ENCODE data around the gene MRAS. TPM values are rescaled to one million over a fixed set of nuclear protein-coding genes. Genes with fewer than 3 reads are reported as not detected.

Gene MRAS
- total and polyA plus RNA-seq, 3 donors from 2014 or later = 21.7 to 35.7 (median 27.6) TPM

GRCh38 chr3:138344754-138345153 is 3.6 kb upstream of the MRAS start:
- no peak overlapping the region for H3K4me3 ChIP-seq
- H3K36me3 ChIP-seq (ENCODE audit: low read depth, missing control alignments) = no peaks in the 10 kb centered on the region
- WGBS, 2 donors = 21 to 33% methylated on average over 1 of the region's 1 CpG
- H3K9me3 ChIP-seq = no peaks in the 10 kb centered on the region
- intact Hi-C loops (cut with DNase I; ENCODE audit: low total_unique reads) = loop anchor here (10.0 kb wide), 1 partner anchor 60 kb away; no protein-coding TSS in a partner anchor
- no peak for DNase-seq
- TF ChIP-seq POLR2A (IDR thresholded peaks at IDR 0.05) (no peak), CTCF (IDR thresholded peaks at IDR 0.05) (no peak)
- H3K27me3 ChIP-seq = no peaks in the 10 kb centered on the region
- no peak overlapping the region for H3K27ac ChIP-seq
- no peaks in the 10 kb centered on the region for H3K4me1 ChIP-seq

- 6 to 7% methylated on average over 12 to 20 of the region's 58 CpGs for WGBS, 2 donors
- Histone ChIP-seq H3K36me3 (ENCODE audit: low read depth, missing control alignments) (no peaks in the 10 kb centered on the region), H3K4me3 (peak overlapping the region; percentile 70 to 80), H3K27ac (peak overlapping the region; percentile 63 to 96), H3K4me1 (no peaks in the 10 kb centered on the region), H3K27me3 (no peaks in the 10 kb centered on the region), H3K9me3 (no peaks in the 10 kb centered on the region)
- TF ChIP-seq CTCF (IDR thresholded peaks at IDR 0.05) (no peak), POLR2A (IDR thresholded peaks at IDR 0.05) (no peak)
- DNase-seq = peak; percentile 43
- intact Hi-C loops (cut with DNase I; ENCODE audit: low total_unique reads) = loop anchor here (10.0 kb wide), 1 partner anchor 56 kb away; no protein-coding TSS in a partner anchor
These were observed 668 bp downstream of the MRAS start for GRCh38 chr3:138348754-138349739.

- DNase-seq = peak; percentile 41
- Histone ChIP-seq H3K27me3 (no peaks in the 10 kb centered on the region), H3K4me3 (peak overlapping the region in 1 of 2 donors; percentile 70), H3K4me1 (no peaks in the 10 kb centered on the region), H3K36me3 (ENCODE audit: low read depth, missing control alignments) (no peaks in the 10 kb centered on the region), H3K9me3 (no peaks in the 10 kb centered on the region), H3K27ac (peak overlapping the region; percentile 63 to 96)
- TF ChIP-seq POLR2A (IDR thresholded peaks at IDR 0.05) = no peak
- 23 to 28% methylated on average over 15 of the region's 15 CpGs for WGBS, 2 donors
- intact Hi-C loops (cut with DNase I; ENCODE audit: low total_unique reads) = loop anchor here (10.0 kb wide), 1 partner anchor 55 kb away; no protein-coding TSS in a partner anchor
These were observed 1.7 kb downstream of the MRAS start for GRCh38 chr3:138349926-138350665.

GRCh38 chr3:138351151-138351550 is 2.8 kb downstream of the MRAS start:
- intact Hi-C loops (cut with DNase I; ENCODE audit: low total_unique reads) = no loop called here
- DNase-seq = no peak

More at GRCh38 chr3:138351151-138351550, 2.8 kb downstream of the MRAS start:
- Histone ChIP-seq H3K9me3 (no peaks in the 10 kb centered on the region), H3K36me3 (ENCODE audit: low read depth, missing control alignments) (no peaks in the 10 kb centered on the region), H3K4me3 (no peak overlapping the region), H3K27me3 (no peaks in the 10 kb centered on the region), H3K27ac (no peak overlapping the region), H3K4me1 (no peaks in the 10 kb centered on the region)
- no peak for TF ChIP-seq CTCF (IDR thresholded peaks at IDR 0.05)

Measured in testis (tissue), 3 donors.